Ascending aorta (tissue), 2 donors: ENCODE results near the gene TTC7B. TPM values are rescaled to one million over a fixed set of nuclear protein-coding genes. Genes with fewer than 3 reads are reported as not detected.

Experiments
- DNase-seq, 2 donors: peaks; one replicate each; pipeline ENCODE4 v3.0.0-alpha.2; 2019; ENCODE audit warnings: low spot score in 2 of 2
- H3K27ac ChIP-seq, 2 donors: fragments of 200-600 bp; sonication (generic); one replicate each; pipeline ENCODE4 v1.5.1; 2016 to 2017; ENCODE audit warnings: mild to moderate bottlenecking in 1 of 2
- H3K27me3 ChIP-seq: fragments of 200-600 bp; sonication (generic); one replicate; pipeline ENCODE4 v1.5.1; 2017
- H3K36me3 ChIP-seq, 2 donors: fragments of 200-600 bp; sonication (generic); one replicate each; pipeline ENCODE4 v1.5.1; 2016
- H3K4me1 ChIP-seq, 2 donors: fragments of 200-600 bp; sonication (generic); one replicate each; pipeline ENCODE4 v1.5.1; 2016 to 2017; ENCODE audit warnings: mild to moderate bottlenecking in 1 of 2
- H3K4me3 ChIP-seq, 2 donors: fragments of 200-600 bp; sonication (generic); one replicate each; pipeline ENCODE4 v1.5.1; 2016 to 2017; ENCODE audit warnings: mild to moderate bottlenecking in 1 of 2
- H3K9me3 ChIP-seq, 2 donors: fragments of 200-600 bp; sonication (generic); one replicate each; pipeline ENCODE4 v1.5.1; 2016
- intact Hi-C: fragments of 100-400 bp; cut with DNase I; formaldehyde crosslinking; loops from one replicate; pipeline ENCODE4 v1.15.1; 2023
- total RNA-seq: library from RNA; depleted of rRNA; stranded (reverse); fragments of >200 nt; gene quantifications from one replicate; pipeline ENCODE4 v1.1.0, GENCODE V29; 2016
- TF ChIP-seq, protein P1 (sequence below), 3 experiments: fragments of 200-600 bp in 2 of 3; fragments of 450-650 bp in 1 of 3; sonication (generic) in 2 of 3; IDR thresholded peaks; one replicate each; pipeline ENCODE4 v1.5.1; 2016 to 2019; ENCODE audit warnings: antibody characterized with exemption in 3 of 3, mild to moderate bottlenecking in 1 of 3, moderate library complexity in 1 of 3

Gene TTC7B
- total RNA-seq, 1 donor from 2014 or later, result 18.5 TPM

DNA sequence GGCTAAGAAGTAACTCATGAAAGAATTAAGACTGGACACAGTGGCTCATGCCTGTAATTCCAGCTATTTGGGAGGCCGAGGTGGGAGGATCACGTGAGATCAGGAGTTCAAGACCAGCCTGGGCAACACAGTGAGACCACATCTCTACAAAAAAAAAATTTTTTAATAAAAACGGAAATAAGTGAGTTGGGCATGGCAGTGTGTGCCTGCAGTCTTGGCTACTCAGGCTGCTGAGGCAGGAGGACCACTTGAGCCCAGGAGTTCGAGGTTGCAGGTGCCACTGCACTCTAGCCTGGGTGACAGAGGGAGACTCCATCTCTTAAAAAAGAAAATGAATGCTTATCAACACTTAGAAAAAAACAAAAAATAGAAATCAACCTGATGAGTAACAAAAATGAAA lies 301.7 kb downstream of the TTC7B start:
- no peaks in the 10 kb centered on the region for H3K36me3 ChIP-seq
- H3K27me3 ChIP-seq, result no peaks in the 10 kb centered on the region
- DNase-seq, result no peak
- intact Hi-C loops, result no loop called here
- H3K4me3 ChIP-seq, result no peak overlapping the region
- no peak overlapping the region for H3K27ac ChIP-seq
- TF ChIP-seq, protein P1, sequence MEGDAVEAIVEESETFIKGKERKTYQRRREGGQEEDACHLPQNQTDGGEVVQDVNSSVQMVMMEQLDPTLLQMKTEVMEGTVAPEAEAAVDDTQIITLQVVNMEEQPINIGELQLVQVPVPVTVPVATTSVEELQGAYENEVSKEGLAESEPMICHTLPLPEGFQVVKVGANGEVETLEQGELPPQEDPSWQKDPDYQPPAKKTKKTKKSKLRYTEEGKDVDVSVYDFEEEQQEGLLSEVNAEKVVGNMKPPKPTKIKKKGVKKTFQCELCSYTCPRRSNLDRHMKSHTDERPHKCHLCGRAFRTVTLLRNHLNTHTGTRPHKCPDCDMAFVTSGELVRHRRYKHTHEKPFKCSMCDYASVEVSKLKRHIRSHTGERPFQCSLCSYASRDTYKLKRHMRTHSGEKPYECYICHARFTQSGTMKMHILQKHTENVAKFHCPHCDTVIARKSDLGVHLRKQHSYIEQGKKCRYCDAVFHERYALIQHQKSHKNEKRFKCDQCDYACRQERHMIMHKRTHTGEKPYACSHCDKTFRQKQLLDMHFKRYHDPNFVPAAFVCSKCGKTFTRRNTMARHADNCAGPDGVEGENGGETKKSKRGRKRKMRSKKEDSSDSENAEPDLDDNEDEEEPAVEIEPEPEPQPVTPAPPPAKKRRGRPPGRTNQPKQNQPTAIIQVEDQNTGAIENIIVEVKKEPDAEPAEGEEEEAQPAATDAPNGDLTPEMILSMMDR (IDR thresholded peaks at IDR 0.05), result no peak
- peaks cover 3 to 11% of the 10 kb centered on the region in 2 donors for H3K4me1 ChIP-seq
- no peaks in the 10 kb centered on the region for H3K9me3 ChIP-seq

DNA sequence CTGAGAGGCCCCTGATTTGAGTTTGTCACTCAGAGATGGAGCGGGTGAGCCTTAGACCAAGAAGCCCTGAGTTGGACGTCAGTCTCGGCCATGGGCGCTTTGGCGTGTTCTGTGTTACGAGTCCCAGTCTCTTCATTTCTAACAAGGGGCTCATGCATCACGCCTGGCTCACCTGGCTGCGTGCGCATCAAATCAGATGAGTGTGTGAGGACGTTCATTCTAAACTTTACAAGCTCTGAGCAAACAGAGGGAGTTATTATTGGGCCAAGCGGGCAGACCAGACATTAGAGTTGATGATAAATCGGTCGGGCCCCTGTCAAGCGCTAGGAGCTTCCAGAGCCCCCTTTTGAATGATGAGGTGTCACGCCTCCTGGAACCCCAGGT lies 302.2 kb downstream of the TTC7B start:
- TF ChIP-seq, protein P1 (IDR thresholded peaks at IDR 0.05), result no peak

DNA sequence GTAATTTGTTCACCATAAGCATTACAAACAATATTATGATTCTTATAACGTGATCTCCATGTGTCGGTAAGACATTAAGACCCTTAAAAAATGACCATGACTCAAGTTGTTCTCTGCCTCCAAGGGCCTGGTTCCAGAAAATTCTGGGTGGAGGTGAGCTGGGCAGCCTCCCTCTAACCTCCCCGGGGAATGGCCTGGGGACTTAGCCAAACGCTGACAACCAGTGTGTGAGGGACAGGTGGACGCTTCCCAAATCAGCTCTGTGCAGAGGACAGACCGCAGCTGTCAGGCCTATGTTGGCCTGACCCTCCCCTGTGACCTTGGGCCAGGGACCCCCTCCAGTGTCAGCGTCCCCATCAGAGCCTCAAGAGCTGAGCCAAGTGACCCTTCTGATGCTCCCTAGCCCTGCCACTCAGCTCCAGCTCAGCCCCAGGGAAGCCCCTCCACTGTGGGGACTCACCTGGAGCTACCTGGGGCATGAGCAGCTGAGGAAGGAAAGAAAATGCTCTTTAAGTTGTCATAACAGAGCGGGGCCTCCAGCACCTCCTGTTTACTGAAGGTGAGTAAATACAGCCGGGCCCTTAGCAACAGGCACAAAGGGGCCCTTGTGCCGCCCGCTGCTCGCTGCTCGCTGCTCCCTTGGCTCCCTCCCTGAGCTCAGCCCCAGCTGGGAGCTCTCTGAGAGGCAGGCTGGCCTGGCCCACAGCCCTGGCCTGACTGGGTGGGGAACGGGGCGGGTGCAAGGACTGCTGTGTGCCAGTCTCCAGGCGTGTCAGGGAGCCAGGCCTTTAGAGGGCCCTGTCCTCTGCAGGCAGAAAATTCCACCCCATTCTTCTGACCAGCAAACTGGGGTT lies 302.8 kb downstream of the TTC7B start:
- TF ChIP-seq, protein P1 (IDR thresholded peaks at IDR 0.05), result no peak
- no peaks in the 10 kb centered on the region for H3K27me3 ChIP-seq
- peaks cover 3 to 11% of the 10 kb centered on the region in 2 donors for H3K4me1 ChIP-seq
- intact Hi-C loops, result no loop called here
- peak overlapping the region; percentile 8 to 50 for H3K27ac ChIP-seq
- H3K4me3 ChIP-seq, result no peak overlapping the region
- H3K36me3 ChIP-seq, result no peaks in the 10 kb centered on the region
- DNase-seq, result peak; percentile 19 to 78
- no peaks in the 10 kb centered on the region for H3K9me3 ChIP-seq

More for the DNA sequence above, 302.2 kb downstream of the TTC7B start:
- H3K36me3 ChIP-seq, result no peaks in the 10 kb centered on the region
- H3K4me3 ChIP-seq, result no peak overlapping the region
- no peaks in the 10 kb centered on the region for H3K9me3 ChIP-seq
- peak overlapping the region; percentile 8 to 50 for H3K27ac ChIP-seq
- H3K27me3 ChIP-seq, result no peaks in the 10 kb centered on the region
- H3K4me1 ChIP-seq, result peaks cover 3 to 11% of the 10 kb centered on the region in 2 donors
- no peak for DNase-seq
- intact Hi-C loops, result no loop called here

DNA sequence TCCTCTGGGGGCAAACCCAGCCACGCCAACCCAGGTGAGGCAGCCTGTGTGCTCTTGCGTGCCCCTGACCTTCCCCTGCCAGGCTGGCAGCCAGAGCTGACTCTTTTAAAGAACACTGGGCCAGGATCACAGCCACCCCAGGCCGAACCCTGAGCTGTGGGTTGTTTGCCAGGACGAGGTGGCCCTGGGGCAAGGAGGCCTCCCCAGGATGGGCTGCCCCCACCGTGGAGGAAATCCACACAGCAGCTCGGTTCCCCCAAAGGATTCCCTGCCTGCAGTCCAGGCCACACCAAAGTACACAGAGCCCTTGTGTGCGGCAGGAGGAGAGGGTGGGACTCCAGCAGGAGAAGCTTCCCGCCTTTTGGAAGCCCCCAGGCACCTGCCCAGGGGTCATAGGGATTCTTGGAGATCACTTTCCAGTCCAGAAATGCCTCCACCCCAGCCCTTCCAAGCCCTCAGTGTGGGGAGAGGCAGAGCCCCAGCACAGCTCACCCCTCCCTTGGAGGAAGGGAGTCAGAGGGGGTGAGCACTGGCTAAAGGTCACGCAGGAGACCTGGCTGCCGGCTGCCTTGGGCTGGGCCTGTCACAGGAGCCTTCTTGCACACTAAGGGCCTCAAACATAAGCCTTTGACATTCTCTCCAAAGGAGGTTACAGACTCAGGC lies 303.8 kb downstream of the TTC7B start:
- H3K4me1 ChIP-seq, result peaks cover 3 to 11% of the 10 kb centered on the region in 2 donors

DNA sequence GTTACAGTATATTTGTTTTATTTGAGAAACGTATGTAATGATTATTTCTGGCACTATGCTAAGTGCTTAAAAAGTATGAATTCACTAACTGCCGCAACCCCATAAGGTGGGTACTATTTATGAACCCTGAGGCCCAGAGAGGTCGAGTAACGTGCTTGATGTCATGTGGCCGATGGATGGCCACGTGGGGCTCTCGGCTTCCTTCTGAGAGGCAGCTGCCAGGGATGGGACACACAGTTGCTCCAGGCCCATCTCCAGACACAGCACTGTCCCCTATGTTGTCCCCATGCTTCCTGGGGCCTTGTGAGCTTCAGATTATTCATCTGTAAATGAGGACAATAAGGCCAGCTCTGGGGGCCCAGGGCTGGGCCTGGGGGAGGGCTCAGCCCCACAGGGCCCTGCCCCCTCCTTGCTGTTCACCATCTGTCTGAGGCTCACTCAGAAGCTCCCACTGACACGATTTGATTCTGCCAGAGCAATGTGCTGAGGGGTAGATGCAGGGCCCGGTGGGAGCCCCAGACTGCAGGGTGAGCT lies 304.4 kb downstream of the TTC7B start:
- H3K9me3 ChIP-seq, result no peaks in the 10 kb centered on the region
- intact Hi-C loops, result no loop called here
- H3K36me3 ChIP-seq, result no peaks in the 10 kb centered on the region
- H3K27me3 ChIP-seq, result no peaks in the 10 kb centered on the region
- no peak overlapping the region for H3K27ac ChIP-seq
- peaks cover 3 to 11% of the 10 kb centered on the region in 2 donors for H3K4me1 ChIP-seq
- TF ChIP-seq, protein P1 (IDR thresholded peaks at IDR 0.05), result no peak
- no peak overlapping the region for H3K4me3 ChIP-seq
- no peak for DNase-seq

More for the DNA sequence above, 303.8 kb downstream of the TTC7B start:
- TF ChIP-seq, protein P1 (IDR thresholded peaks at IDR 0.05), result no peak
- no peaks in the 10 kb centered on the region for H3K9me3 ChIP-seq
- no peaks in the 10 kb centered on the region for H3K36me3 ChIP-seq
- H3K4me3 ChIP-seq, result no peak overlapping the region
- H3K27ac ChIP-seq, result no peak overlapping the region
- DNase-seq, result no peak
- intact Hi-C loops, result no loop called here
- no peaks in the 10 kb centered on the region for H3K27me3 ChIP-seq
